ENCODE measurements around the gene BMPR1B. TPM values are rescaled to one million over a fixed set of nuclear protein-coding genes. Genes with fewer than 3 reads are reported as not detected.

BMPR1B gene
- polyA plus RNA-seq, 1 donor = 1.2 TPM

GRCh38 chr4:94801016-94801415, 43.3 kb downstream of the BMPR1B start:
- 92% methylated on average over 2 of the region's 2 CpGs for WGBS (ENCODE audit: insufficient coverage, low lambda C conversion rate)
- no peak for DNase-seq
- Histone ChIP-seq H3K27me3 (ENCODE audit: control insufficient read depth, insufficient read depth, low read length) (peaks cover 2% of the 10 kb centered on the region), H3K27ac (ENCODE audit: low read length) (no peak overlapping the region), H3K36me3 (ENCODE audit: control insufficient read depth, insufficient read depth, low read length) (no peaks in the 10 kb centered on the region), H3K9me3 (ENCODE audit: control insufficient read depth, low read depth, low read length) (no peaks in the 10 kb centered on the region), H3K4me1 (ENCODE audit: control insufficient read depth, insufficient read depth, low read length) (no peaks in the 10 kb centered on the region), H3K4me3 (ENCODE audit: low read length) (no peak overlapping the region)

DNA sequence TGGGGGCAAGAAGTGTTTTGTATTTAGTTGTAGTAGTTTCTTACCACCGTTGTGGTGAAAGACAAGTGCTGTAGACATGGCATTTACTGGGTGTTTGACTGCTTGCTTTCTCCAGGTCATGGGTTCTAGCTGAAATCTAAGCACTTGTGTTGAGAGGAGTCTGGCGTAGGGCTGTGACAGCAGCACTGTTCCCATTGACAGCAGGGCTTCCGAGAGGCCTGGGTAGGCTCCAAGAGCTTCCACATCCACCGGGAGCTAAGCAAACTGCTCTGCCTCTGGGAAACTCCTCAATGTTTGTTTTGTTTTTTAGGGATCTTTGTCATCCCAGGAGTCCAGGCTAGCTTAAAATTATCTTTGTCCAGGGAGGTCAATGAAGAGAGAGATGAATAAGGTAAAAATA, 44.3 kb downstream of the BMPR1B start:
- H3K4me3 ChIP-seq (ENCODE audit: low read length) = no peak overlapping the region
- no peak for DNase-seq
- H3K36me3 ChIP-seq (ENCODE audit: control insufficient read depth, insufficient read depth, low read length) = no peaks in the 10 kb centered on the region
- peaks cover 2% of the 10 kb centered on the region for H3K27me3 ChIP-seq (ENCODE audit: control insufficient read depth, insufficient read depth, low read length)
- no peak overlapping the region for H3K27ac ChIP-seq (ENCODE audit: low read length)
- no CpG with 5 or more reads among the region's 4 CpGs for WGBS (ENCODE audit: insufficient coverage, low lambda C conversion rate)
- no peaks in the 10 kb centered on the region for H3K4me1 ChIP-seq (ENCODE audit: control insufficient read depth, insufficient read depth, low read length)
- H3K9me3 ChIP-seq (ENCODE audit: control insufficient read depth, low read depth, low read length) = no peaks in the 10 kb centered on the region

- Histone ChIP-seq H3K27me3 (ENCODE audit: control insufficient read depth, insufficient read depth, low read length) (peaks cover 2% of the 10 kb centered on the region), H3K4me3 (ENCODE audit: low read length) (no peak overlapping the region), H3K36me3 (ENCODE audit: control insufficient read depth, insufficient read depth, low read length) (no peaks in the 10 kb centered on the region), H3K27ac (ENCODE audit: low read length) (no peak overlapping the region), H3K9me3 (ENCODE audit: control insufficient read depth, low read depth, low read length) (no peaks in the 10 kb centered on the region), H3K4me1 (ENCODE audit: control insufficient read depth, insufficient read depth, low read length) (no peaks in the 10 kb centered on the region)
- 83% methylated on average over 1 of the region's 2 CpGs for WGBS (ENCODE audit: insufficient coverage, low lambda C conversion rate)
- DNase-seq = no peak
These were observed 45.4 kb downstream of the BMPR1B start for GRCh38 chr4:94803181-94803580.

GRCh38 chr4:94804650-94805049, 46.9 kb downstream of the BMPR1B start:
- peaks cover 2% of the 10 kb centered on the region for H3K27me3 ChIP-seq (ENCODE audit: control insufficient read depth, insufficient read depth, low read length)
- H3K4me3 ChIP-seq (ENCODE audit: low read length) = no peak overlapping the region
- H3K27ac ChIP-seq (ENCODE audit: low read length) = no peak overlapping the region
- H3K36me3 ChIP-seq (ENCODE audit: control insufficient read depth, insufficient read depth, low read length) = no peaks in the 10 kb centered on the region
- H3K4me1 ChIP-seq (ENCODE audit: control insufficient read depth, insufficient read depth, low read length) = no peaks in the 10 kb centered on the region
- no peaks in the 10 kb centered on the region for H3K9me3 ChIP-seq (ENCODE audit: control insufficient read depth, low read depth, low read length)
- WGBS (ENCODE audit: insufficient coverage, low lambda C conversion rate) = 83% methylated on average over 2 of the region's 4 CpGs
- DNase-seq = no peak

DNA sequence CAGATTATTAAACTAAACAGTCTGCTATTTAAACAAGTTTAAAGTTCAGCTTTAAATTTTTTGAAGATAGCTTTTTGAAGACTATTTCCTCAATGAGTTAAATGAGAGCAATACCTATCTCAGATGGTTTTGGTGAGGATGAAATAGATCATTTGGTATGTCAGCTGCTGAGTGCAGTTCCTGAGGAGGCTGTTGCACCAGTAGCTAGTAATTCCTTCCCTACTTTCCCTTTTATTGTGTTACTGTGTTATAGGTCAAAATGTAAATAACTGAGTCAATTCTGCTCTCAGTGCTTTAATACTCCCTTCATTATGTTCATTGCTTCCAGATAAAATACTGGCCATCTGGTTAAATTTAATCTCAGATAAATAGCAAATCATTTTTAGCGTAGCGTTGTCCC, 48.6 kb downstream of the BMPR1B start:
- peak in 1 of 2 donors; percentile 5 for DNase-seq
- H3K27me3 ChIP-seq (ENCODE audit: control insufficient read depth, insufficient read depth, low read length) = peaks cover 2% of the 10 kb centered on the region
- H3K4me3 ChIP-seq (ENCODE audit: low read length) = no peak overlapping the region
- no peak overlapping the region for H3K27ac ChIP-seq (ENCODE audit: low read length)
- no CpG with 5 or more reads among the region's 2 CpGs for WGBS (ENCODE audit: insufficient coverage, low lambda C conversion rate)
- no peaks in the 10 kb centered on the region for H3K9me3 ChIP-seq (ENCODE audit: control insufficient read depth, low read depth, low read length)
- no peaks in the 10 kb centered on the region for H3K4me1 ChIP-seq (ENCODE audit: control insufficient read depth, insufficient read depth, low read length)
- no peaks in the 10 kb centered on the region for H3K36me3 ChIP-seq (ENCODE audit: control insufficient read depth, insufficient read depth, low read length)

GRCh38 chr4:94811643-94812042, 53.9 kb downstream of the BMPR1B start:
- Histone ChIP-seq H3K9me3 (ENCODE audit: control insufficient read depth, low read depth, low read length) (no peaks in the 10 kb centered on the region), H3K4me3 (ENCODE audit: low read length) (no peak overlapping the region), H3K4me1 (ENCODE audit: control insufficient read depth, insufficient read depth, low read length) (no peaks in the 10 kb centered on the region), H3K27me3 (ENCODE audit: control insufficient read depth, insufficient read depth, low read length) (no peaks in the 10 kb centered on the region), H3K27ac (ENCODE audit: low read length) (no peak overlapping the region), H3K36me3 (ENCODE audit: control insufficient read depth, insufficient read depth, low read length) (no peaks in the 10 kb centered on the region)
- 71% methylated on average over 4 of the region's 5 CpGs for WGBS (ENCODE audit: insufficient coverage, low lambda C conversion rate)
- no peak for DNase-seq

DNA sequence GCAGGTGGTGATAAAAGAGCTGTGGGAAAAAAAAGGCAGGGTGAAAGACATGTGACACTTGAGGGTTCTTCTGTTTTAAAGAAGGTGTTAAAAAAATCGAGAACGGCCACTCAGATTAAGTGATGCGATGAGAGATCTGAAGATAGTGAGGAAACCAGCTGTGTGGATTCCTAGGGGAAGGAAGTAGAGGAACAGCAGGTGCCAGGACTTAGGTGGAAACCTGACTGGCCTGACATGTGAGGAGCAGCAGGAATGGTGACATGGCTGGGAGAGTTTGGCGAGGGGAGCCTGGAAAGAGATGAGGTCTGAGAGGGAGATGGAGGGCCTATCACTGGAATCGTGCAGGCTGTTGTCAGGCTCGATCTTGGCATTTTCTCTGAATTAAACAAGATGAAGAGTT, 55.5 kb downstream of the BMPR1B start:
- no peak overlapping the region for H3K4me3 ChIP-seq (ENCODE audit: low read length)
- 89% methylated on average over 5 of the region's 6 CpGs for WGBS (ENCODE audit: insufficient coverage, low lambda C conversion rate)
- no peak overlapping the region for H3K27ac ChIP-seq (ENCODE audit: low read length)
- H3K9me3 ChIP-seq (ENCODE audit: control insufficient read depth, low read depth, low read length) = no peaks in the 10 kb centered on the region
- no peak for DNase-seq
- H3K4me1 ChIP-seq (ENCODE audit: control insufficient read depth, insufficient read depth, low read length) = no peaks in the 10 kb centered on the region
- H3K27me3 ChIP-seq (ENCODE audit: control insufficient read depth, insufficient read depth, low read length) = no peaks in the 10 kb centered on the region
- no peaks in the 10 kb centered on the region for H3K36me3 ChIP-seq (ENCODE audit: control insufficient read depth, insufficient read depth, low read length)

DNA sequence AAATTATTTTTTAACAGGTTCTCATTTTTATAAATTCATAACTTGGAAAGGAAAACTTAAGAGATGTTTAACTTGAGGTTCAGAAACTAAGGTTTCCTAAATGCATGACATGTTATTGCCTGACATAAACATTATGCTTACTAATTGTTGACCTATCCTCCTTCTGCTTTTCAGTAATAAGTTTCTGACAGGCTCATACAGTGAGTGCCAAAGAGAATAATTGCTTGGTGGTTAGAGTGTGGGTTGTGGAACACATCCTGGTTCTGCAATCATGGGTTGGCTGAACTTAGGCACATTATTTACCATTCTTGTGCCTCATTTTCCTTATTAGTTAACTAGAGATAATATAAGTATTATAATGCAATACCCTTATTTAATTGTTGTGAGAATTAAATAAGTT, 56.5 kb downstream of the BMPR1B start:
- Histone ChIP-seq H3K4me3 (ENCODE audit: low read length) (no peak overlapping the region), H3K36me3 (ENCODE audit: control insufficient read depth, insufficient read depth, low read length) (no peaks in the 10 kb centered on the region), H3K27me3 (ENCODE audit: control insufficient read depth, insufficient read depth, low read length) (no peaks in the 10 kb centered on the region), H3K4me1 (ENCODE audit: control insufficient read depth, insufficient read depth, low read length) (no peaks in the 10 kb centered on the region), H3K27ac (ENCODE audit: low read length) (no peak overlapping the region), H3K9me3 (ENCODE audit: control insufficient read depth, low read depth, low read length) (no peaks in the 10 kb centered on the region)
- no peak for DNase-seq

GRCh38 chr4:94819371-94820168, 61.8 kb downstream of the BMPR1B start:
- WGBS (ENCODE audit: insufficient coverage, low lambda C conversion rate) = 47% methylated on average over 3 of the region's 4 CpGs
- Histone ChIP-seq H3K27me3 (ENCODE audit: control insufficient read depth, insufficient read depth, low read length) (no peaks in the 10 kb centered on the region), H3K9me3 (ENCODE audit: control insufficient read depth, low read depth, low read length) (no peaks in the 10 kb centered on the region), H3K36me3 (ENCODE audit: control insufficient read depth, insufficient read depth, low read length) (no peaks in the 10 kb centered on the region), H3K4me1 (ENCODE audit: control insufficient read depth, insufficient read depth, low read length) (no peaks in the 10 kb centered on the region), H3K4me3 (ENCODE audit: low read length) (no peak overlapping the region), H3K27ac (ENCODE audit: low read length) (no peak overlapping the region)
- no peak for DNase-seq

- DNase-seq = no peak
- no peak overlapping the region for H3K4me3 ChIP-seq (ENCODE audit: low read length)
- WGBS (ENCODE audit: insufficient coverage, low lambda C conversion rate) = 65% methylated on average over 2 of the region's 5 CpGs
- H3K9me3 ChIP-seq (ENCODE audit: control insufficient read depth, low read depth, low read length) = no peaks in the 10 kb centered on the region
- H3K27ac ChIP-seq (ENCODE audit: low read length) = no peak overlapping the region
- H3K4me1 ChIP-seq (ENCODE audit: control insufficient read depth, insufficient read depth, low read length) = no peaks in the 10 kb centered on the region
- H3K27me3 ChIP-seq (ENCODE audit: control insufficient read depth, insufficient read depth, low read length) = no peaks in the 10 kb centered on the region
- no peaks in the 10 kb centered on the region for H3K36me3 ChIP-seq (ENCODE audit: control insufficient read depth, insufficient read depth, low read length)
These were observed 68.5 kb downstream of the BMPR1B start for GRCh38 chr4:94826206-94826605.

DNA sequence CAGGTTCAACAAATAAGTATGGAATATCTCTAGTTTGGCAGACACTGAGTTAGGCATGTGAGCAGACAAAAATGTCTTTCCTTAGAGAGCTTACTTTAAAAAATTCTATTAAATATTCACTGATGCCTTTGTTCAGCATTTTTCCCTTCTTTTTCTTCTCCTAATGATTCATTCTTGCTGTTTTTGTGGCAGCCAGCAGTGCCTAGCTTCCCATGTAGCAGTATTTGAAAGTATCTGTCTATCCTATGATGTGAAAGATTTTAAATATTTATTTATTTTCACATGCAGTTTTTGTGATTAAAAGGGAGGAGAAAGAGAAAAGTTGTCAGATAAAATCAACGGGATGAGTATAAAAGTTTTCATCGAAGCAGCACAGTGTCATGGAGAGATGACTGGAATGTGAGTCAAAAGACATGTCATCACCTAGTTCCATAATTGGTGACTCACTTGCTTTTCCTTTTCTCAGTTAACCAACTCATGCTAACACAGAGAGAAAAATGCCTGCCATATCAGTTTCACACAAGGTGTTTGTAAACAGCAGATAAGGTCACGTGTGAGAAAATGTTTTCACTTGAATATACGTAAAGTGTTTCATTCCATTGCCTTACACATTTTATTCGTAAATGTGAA, 69.8 kb downstream of the BMPR1B start:
- 88% methylated on average over 4 of the region's 5 CpGs for WGBS (ENCODE audit: insufficient coverage, low lambda C conversion rate)
- DNase-seq = no peak
- H3K36me3 ChIP-seq (ENCODE audit: control insufficient read depth, insufficient read depth, low read length) = no peaks in the 10 kb centered on the region
- H3K27ac ChIP-seq (ENCODE audit: low read length) = no peak overlapping the region
- H3K4me3 ChIP-seq (ENCODE audit: low read length) = no peak overlapping the region
- no peaks in the 10 kb centered on the region for H3K9me3 ChIP-seq (ENCODE audit: control insufficient read depth, low read depth, low read length)
- no peaks in the 10 kb centered on the region for H3K27me3 ChIP-seq (ENCODE audit: control insufficient read depth, insufficient read depth, low read length)
- no peaks in the 10 kb centered on the region for H3K4me1 ChIP-seq (ENCODE audit: control insufficient read depth, insufficient read depth, low read length)
